SJSA1 (cell line): ENCODE measurements around the gene POMGNT1. TPM values are rescaled to one million over a fixed set of nuclear protein-coding genes. Genes with fewer than 3 reads are reported as not detected.
A peak's percentile ranks its signal among the peaks of the same experiment; 100 is the strongest.

ENCODE experiments used
- DNase-seq, 2 experiments: peaks; one replicate each; pipeline ENCODE4 v3.0.0-alpha.2; 2015 to 2020; ENCODE audit warnings: low spot score in 2 of 2, low read depth in 1 of 2
- H3K27ac ChIP-seq: fragments of 250-450 bp; sonication (Bioruptor Pico); 2 replicates; pipeline ENCODE4 v1.5.1; 2020; ENCODE audit warnings: mild to moderate bottlenecking, moderate library complexity
- H3K27me3 ChIP-seq: fragments of 250-450 bp; sonication (Bioruptor Pico); replicated peaks from 2 replicates; pipeline ENCODE4 v1.5.1; 2020; ENCODE audit warnings: mild to moderate bottlenecking, moderate library complexity
- H3K36me3 ChIP-seq: fragments of 250-450 bp; sonication (Bioruptor Pico); 2 replicates; pipeline ENCODE4 v1.5.1; 2020; ENCODE audit warnings: mild to moderate bottlenecking
- H3K4me1 ChIP-seq: fragments of 250-450 bp; sonication (Bioruptor Pico); replicated peaks from 2 replicates; pipeline ENCODE4 v1.6.1; 2021; ENCODE audit warnings: mild to moderate bottlenecking
- H3K4me3 ChIP-seq: fragments of 250-450 bp; sonication (Bioruptor Pico); 2 replicates; pipeline ENCODE4 v1.5.1; 2020; ENCODE audit warnings: mild to moderate bottlenecking
- H3K9me3 ChIP-seq: fragments of 250-450 bp; sonication (Bioruptor Pico); replicated peaks from 2 replicates; pipeline ENCODE4 v1.5.1; 2020; ENCODE audit warnings: mild to moderate bottlenecking
- total RNA-seq: library from RNA; depleted of rRNA; stranded (reverse); fragments of >200 nt; shearing (Covaris generic); gene quantifications from 2 replicates; pipeline ENCODE4 v1.2.3, GENCODE V29; 2014

Gene POMGNT1
- total RNA-seq, 1 experiment from 2014 or later, result 106 TPM

DNA sequence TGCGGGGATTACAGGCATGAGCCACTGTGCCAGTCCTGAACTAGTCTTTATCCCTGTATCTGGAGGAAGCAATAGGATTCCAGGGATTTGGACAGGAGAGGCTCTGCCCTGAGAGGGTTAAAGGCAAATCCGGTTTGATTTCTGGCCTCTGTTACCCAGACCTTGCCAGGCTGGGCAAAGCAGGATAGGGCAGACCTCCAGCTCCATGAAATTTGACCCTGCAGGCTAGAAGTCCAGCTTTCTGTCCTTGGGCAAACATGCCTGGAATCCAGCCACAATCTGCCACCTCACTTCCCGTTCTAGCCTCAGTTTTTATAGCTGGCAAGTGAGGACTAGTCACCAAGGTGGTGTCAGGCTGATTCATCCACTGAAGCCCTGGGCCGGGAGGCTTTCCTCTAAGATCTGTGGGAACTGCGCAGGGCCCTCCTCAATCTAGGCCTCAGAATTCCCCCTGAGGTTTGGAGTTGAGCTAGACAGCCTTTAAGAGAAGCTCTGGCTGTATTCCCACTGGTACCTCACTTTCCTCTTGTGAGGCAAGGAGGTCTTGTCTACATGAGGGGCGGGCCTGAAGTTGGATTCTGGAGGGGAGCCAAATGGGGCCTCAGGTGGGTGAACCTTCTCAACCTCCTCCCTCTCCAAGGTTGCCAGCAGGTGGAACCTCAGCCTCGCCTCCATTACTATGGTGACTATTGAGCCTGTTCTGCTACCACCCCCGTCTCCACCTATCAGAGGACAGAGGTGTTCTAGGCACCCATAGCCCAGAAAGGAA lies 15.0 kb downstream of the POMGNT1 start:
- Histone ChIP-seq H3K9me3 (no peaks in the 10 kb centered on the region), H3K4me3 (no peak overlapping the region), H3K27ac (peak overlapping the region; percentile 51), H3K4me1 (peaks cover 23% of the 10 kb centered on the region), H3K36me3 (peaks cover 14% of the 10 kb centered on the region), H3K27me3 (no peaks in the 10 kb centered on the region)
- peak; percentile 76 to 90 for DNase-seq

DNA sequence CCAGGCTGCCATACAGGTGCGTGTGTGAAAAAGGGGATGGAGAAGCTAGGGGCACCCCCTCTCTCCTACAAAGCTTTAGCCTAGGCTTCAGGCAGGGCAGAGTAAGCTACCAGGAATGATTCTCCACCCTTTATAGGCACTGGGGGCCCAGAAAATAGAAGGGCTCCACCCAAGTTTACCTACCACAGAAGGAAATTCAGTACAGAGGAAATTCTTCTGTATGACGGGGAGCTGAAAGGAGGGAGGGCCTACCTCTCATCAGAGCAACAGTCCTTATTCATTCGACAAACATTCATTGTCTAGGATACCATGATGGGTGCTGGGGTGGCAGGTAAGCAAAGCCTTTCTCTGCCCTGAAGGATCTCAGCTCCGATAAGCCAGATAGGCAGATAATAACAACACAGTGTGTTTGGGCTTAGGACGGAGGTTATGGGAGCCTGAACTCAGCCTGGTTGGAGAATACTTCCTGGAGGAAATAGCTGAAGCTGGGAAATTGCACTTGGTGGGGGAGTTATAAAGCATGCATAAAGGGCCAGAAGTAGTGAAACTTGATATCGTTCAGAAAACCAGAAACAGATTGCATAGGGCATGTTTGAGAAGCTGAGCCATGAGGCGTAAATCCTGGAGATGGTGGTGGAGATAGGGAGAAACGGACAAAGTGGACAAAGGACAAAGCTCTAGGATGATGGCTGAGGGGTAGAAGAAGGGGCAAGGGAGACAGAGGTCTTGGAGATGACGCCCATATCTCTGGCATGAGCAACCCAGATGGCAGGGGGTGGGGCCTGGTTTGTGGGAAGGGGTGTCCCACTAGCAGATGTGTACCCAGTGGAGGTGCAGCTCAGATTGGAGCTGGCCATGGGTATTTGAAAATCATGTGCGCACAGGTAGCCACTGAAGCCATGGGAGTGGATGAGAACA lies 16.6 kb downstream of the POMGNT1 start:
- no peak for DNase-seq
- H3K9me3 ChIP-seq, result no peaks in the 10 kb centered on the region
- H3K4me3 ChIP-seq, result no peak overlapping the region
- no peak overlapping the region for H3K27ac ChIP-seq
- peaks cover 23% of the 10 kb centered on the region for H3K4me1 ChIP-seq
- H3K27me3 ChIP-seq, result no peaks in the 10 kb centered on the region
- H3K36me3 ChIP-seq, result 0 out of 2 replicates have a peak, but pooled peaks cover 3% of the 10 kb centered on the region

DNA sequence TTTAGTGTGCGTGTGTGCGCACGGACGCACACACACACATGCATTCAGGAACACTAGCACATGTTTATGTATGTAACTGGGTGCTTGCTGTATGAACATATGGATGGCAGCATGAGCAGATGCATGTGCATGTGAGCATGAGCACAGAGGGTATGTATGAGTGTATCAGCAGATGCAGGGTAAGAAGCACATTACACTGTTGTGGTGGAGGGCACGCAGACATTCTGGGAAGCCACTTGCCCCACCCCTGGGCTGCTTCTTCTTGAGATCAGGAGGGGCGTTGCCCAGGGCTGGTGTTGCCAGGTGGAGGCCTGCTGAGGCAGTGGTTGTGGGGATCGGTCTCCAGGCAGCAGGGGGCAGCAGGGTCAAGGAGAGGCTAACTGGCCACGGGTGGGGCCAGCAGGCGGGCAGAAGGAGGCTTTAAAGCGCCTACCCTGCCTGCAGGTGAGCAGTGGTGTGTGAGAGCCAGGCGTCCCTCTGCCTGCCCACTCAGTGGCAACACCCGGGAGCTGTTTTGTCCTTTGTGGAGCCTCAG lies 18.1 kb downstream of the POMGNT1 start:
- Histone ChIP-seq H3K9me3 (no peaks in the 10 kb centered on the region), H3K4me3 (no peak overlapping the region), H3K27ac (no peak overlapping the region), H3K27me3 (no peaks in the 10 kb centered on the region), H3K4me1 (peaks cover 23% of the 10 kb centered on the region), H3K36me3 (no peaks in the 10 kb centered on the region)
- no peak for DNase-seq

DNA sequence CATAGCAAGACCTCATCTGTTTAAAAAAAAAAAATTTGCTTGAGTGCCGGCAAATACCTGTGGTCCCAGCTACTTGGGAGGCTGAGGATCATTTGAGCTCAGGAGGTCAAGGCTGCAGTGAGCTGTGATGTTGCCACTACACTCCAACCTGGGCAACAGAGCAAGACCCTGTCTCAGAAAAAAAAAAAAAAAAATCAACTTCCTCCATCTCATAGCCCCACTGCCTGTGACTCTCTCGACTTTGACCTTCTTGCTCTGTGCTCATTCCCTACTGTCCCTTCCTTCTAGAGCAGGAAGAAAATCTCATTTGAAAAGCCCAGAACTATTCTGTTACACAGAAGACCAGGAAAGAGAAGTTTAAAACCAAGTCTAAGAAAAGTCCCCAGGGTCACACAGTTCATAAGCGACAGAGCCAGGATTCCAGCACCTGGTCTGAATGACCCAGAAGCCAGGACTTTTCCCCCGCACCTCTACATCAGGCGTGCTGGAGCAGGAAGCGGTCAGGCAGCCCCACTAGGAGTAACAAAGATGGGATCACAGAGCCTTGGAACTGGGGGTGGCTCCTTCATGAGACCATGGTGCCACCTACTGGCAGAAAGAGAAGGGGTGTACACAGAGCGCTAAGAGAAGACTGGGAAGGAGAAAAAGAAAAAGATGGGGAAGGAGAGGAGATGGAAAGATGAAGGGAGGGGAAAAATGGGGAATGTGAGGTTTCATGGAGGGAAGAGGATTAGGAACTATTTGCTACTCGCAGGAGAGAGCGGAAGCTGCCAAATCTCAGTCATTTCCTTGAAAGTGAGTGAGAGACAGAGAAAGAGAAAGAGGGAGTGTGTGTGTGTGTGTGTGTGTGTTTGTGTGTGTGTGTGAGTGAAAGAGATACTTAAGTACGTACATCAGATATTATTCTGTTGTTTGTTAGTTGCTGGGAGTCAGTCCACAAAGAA lies 18.8 kb downstream of the POMGNT1 start:
- H3K27ac ChIP-seq, result no peak overlapping the region
- peak; percentile 77 to 86 for DNase-seq
- no peak overlapping the region for H3K4me3 ChIP-seq
- H3K27me3 ChIP-seq, result no peaks in the 10 kb centered on the region
- peaks cover 23% of the 10 kb centered on the region for H3K4me1 ChIP-seq
- H3K36me3 ChIP-seq, result no peaks in the 10 kb centered on the region
- no peaks in the 10 kb centered on the region for H3K9me3 ChIP-seq

DNA sequence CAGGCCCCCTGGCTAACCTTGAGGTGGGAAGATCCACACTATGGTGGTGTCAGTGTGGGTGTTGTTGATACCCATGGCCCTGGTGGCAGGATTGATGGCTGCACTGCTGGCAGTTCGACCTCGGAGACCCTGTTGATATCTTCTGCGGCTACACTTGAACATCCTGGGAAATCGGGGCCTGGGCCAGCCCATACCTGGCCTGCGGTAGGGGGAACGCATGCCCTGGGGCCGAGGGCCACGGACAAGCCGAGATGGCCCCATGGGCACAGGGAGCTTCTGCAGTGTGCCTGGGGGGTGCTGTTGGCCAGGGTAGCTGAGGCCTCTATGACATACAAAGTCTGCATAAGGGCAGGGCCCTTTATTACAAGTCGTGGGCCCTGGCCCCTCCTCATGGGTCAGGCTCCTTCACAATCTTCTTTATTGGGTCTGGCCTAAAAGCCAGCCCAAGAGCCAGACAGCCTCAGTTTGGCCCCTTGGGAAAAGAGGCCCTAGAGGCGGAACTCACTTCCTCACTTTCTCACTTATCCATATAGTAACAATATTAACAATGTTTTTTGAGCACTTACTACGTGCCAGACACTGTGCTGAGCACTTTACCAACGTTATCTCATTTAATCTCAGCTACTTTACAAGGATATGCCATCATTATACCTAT lies 21.9 kb downstream of the POMGNT1 start, which contains the start of gene P3R3URF:
Gene P3R3URF, minus strand, starts transcription at position 278 of the 655 bp plus-strand sequence. Its CDS starts 17 bp downstream, at position 261.
- H3K36me3 ChIP-seq, result no peaks in the 10 kb centered on the region
- H3K27ac ChIP-seq, result no peak within 1 kb of the TSS
- no peak within 1 kb of the TSS for H3K4me3 ChIP-seq
- H3K27me3 ChIP-seq, result no peaks in the 10 kb centered on the region
- H3K9me3 ChIP-seq, result no peaks in the 10 kb centered on the region
- DNase-seq, result no peak
- peaks cover 12% of the 10 kb centered on the region for H3K4me1 ChIP-seq

DNA sequence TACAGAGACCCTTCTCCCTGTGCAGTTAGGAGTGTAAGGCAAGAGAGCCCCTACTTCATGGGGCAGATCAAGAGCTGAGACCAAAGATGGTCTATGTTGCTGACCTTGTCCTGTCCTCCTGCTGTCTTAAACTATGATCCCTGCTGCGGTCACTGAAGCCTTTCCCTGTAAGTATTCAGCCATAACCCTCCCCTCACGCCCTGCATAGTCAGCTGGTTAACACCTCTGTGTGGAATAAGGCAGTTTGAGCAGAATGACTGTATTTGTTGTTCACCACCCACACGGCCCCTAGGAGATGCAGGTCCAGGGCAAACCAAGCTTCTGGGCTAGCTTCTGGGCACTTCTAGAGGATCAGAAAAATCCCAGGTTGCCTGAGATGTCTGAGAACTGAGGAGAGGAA lies 23.0 kb downstream of the POMGNT1 start:
- H3K4me3 ChIP-seq, result no peak overlapping the region
- no peaks in the 10 kb centered on the region for H3K9me3 ChIP-seq
- H3K4me1 ChIP-seq, result peaks cover 12% of the 10 kb centered on the region
- no peaks in the 10 kb centered on the region for H3K36me3 ChIP-seq
- no peak for DNase-seq
- no peaks in the 10 kb centered on the region for H3K27me3 ChIP-seq
- no peak overlapping the region for H3K27ac ChIP-seq

DNA sequence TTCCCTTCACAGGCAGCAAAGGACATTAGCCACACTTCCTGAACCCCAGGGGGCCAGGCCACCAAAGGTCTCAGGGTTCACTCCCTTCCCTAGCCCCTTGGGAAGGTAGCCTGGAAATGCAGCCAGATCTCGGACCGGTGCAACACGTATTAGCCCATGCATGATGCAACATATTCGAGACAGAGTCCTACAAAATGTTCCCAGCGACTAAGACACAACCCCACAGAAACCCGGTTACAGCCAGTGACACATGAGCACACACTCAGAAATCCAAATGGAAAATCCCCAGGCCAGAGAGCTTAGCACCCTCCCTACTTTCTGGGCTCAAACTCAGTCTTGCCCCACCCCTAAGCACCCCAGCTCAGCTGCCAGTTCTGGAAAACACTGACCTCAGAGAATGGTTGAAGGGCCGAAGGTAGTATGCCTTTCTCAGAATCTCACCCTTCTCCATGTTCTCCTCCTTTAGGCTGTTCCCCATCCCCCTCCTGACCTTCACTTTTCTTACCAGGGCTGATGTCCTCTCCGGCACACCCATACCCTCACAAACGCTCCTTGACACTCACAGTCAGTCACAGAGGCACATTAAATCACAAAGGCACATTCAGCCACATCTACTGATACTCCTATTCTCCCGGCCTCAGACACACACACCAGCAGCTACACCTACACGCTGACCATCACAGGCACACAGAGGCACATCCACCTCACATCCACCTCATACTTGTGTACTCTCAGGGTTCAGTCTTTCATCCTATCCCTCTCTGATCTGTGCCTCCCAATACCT lies 23.6 kb downstream of the POMGNT1 start, which contains the start of gene TSPAN1:
Gene TSPAN1, plus strand, starts transcription at position 640 of the 784 bp plus-strand sequence. CDS start 6,021 bp downstream, outside the sequence.
- no peaks in the 10 kb centered on the region for H3K27me3 ChIP-seq
- H3K9me3 ChIP-seq, result no peaks in the 10 kb centered on the region
- H3K4me3 ChIP-seq, result no peak within 1 kb of the TSS
- no peak within 1 kb of the TSS for H3K27ac ChIP-seq
- no peak for DNase-seq
- peaks cover 12% of the 10 kb centered on the region for H3K4me1 ChIP-seq
- no peaks in the 10 kb centered on the region for H3K36me3 ChIP-seq

DNA sequence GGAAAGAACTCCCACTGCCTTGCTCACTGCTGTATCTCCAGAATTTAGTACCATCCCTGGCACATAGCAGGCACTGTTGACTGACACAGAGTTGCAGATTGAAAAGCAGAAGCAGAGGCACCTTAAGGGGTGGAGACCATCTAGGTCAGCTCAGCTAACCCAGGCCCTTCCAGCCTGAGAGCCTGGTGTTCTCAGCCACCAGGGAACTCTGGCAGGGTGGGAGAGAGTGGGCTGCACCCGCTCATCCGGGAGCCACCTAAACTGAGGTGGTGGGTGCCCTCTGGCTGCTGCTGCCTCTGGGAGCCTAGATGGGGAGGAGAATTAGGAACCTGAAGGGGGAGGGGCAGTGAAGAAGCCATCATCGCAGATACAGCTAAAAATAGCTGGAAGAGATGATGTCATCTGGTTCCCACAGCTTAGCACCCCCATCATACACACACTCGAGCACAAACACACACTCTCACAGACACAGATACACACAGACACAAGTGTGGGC lies 24.8 kb downstream of the POMGNT1 start:
- Histone ChIP-seq H3K4me3 (no peak overlapping the region), H3K27ac (no peak overlapping the region), H3K27me3 (no peaks in the 10 kb centered on the region), H3K9me3 (no peaks in the 10 kb centered on the region), H3K36me3 (no peaks in the 10 kb centered on the region), H3K4me1 (peaks cover 7% of the 10 kb centered on the region)
- DNase-seq, result no peak

DNA sequence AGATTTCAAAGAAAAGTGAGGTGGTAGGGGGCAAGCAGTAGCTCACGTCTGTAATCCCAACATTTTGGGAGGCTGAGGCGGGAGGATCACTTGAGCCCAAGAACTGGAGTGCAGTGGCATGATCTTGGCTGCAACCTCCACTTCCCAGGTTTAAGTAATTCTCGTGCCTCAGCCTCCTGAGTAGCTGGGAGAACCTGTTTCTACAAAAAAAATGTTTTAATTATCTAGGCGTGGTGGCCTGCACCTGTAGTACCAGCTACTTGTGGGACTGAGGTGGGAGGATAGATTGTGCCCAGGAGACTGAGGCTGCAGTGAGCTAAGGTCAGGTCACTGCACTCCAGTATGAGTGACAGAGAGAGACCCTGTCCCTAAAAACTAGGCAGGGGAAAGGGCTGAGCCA lies 25.9 kb downstream of the POMGNT1 start:
- Histone ChIP-seq H3K4me3 (no peak overlapping the region), H3K27ac (no peak overlapping the region), H3K9me3 (no peaks in the 10 kb centered on the region), H3K4me1 (peaks cover 7% of the 10 kb centered on the region), H3K27me3 (no peaks in the 10 kb centered on the region), H3K36me3 (no peaks in the 10 kb centered on the region)
- DNase-seq, result no peak

DNA sequence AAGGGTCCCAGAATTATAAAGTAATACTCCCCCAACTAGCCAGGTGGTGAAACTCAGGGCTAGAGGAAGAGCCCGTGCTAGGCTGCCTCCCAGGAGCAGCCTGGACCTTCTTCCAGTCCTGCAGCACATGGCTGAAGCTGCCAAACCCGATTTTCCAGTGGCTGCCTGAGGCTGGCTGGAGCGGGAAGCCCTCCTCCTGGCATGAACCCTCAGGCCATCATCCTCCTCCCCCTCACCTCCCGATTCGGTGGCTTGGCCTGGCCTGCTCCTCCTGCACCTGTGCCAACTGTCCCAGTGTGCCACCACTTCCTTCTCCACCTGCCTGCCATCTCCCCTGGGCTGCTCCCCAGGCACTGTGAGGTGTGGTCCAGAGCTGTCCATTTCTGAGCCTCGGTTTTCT lies 26.4 kb downstream of the POMGNT1 start:
- H3K27me3 ChIP-seq, result no peaks in the 10 kb centered on the region
- no peak overlapping the region for H3K4me3 ChIP-seq
- H3K27ac ChIP-seq, result no peak overlapping the region
- no peaks in the 10 kb centered on the region for H3K36me3 ChIP-seq
- no peaks in the 10 kb centered on the region for H3K9me3 ChIP-seq
- peaks cover 7% of the 10 kb centered on the region for H3K4me1 ChIP-seq
- no peak for DNase-seq

DNA sequence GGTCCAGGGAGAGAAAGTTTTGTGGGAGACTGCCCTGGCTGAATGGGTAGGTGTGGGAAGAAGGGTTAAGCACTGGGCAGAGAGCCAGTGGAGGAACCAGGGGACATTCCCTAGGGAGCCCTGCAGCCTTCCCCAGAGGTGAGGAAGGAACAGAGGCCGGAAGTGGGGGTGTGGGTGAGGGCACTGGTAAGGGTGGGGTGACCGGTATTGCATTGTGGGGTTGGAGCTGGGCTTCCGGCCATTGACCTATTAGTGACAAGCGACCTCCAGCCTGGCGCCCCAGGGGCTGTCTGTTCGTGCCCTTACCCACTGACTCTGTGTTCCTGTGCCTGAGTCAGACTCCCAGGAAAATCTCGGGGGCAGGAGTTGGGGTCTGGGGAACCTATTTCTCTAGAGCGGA lies 26.9 kb downstream of the POMGNT1 start:
- Histone ChIP-seq H3K27me3 (no peaks in the 10 kb centered on the region), H3K4me1 (peaks cover 7% of the 10 kb centered on the region), H3K4me3 (no peak overlapping the region), H3K9me3 (no peaks in the 10 kb centered on the region), H3K27ac (no peak overlapping the region), H3K36me3 (no peaks in the 10 kb centered on the region)
- DNase-seq, result no peak
